H1 (cell line): ENCODE data around the gene PSAP. TPM values are rescaled to one million over a fixed set of nuclear protein-coding genes. Genes with fewer than 3 reads are reported as not detected.

Experiments
- CEBPB ChIP-seq: IDR thresholded peaks from 2 replicates; pipeline ENCODE4 v1.6.1; 2012; ENCODE audit warnings: low read depth, low read length
- CREB1 ChIP-seq: IDR thresholded peaks from 2 replicates; pipeline ENCODE4 v1.6.1; 2012; ENCODE audit warnings: inconsistent platforms
- polyA plus RNA-seq, 7 experiments: library from polyadenylated mRNA; depleted of rRNA in 3 of 7; stranded (reverse) in 5 of 7; unstranded in 2 of 7; fragments of >200 nt in 5 of 7; fragments of 200-250 nt in 2 of 7; gene quantifications; 1 replicate in 5 of 7; 2 replicates in 1 of 7; 4 replicates in 1 of 7; pipeline versions ENCODE4 v1.2.1 to v1.2.3, GENCODE V29; 2011 to 2013; ENCODE audit warnings: missing spikeins in 2 of 7, mixed read lengths in 2 of 7
- total RNA-seq: library from RNA; stranded (reverse); fragmentation: NEBNext Ultra II Directional; extraction: Animal tissue kit (Norgen Biotek cat#: 25700); gene quantifications from 2 replicates; pipeline ENCODE4 v1.2.1, GENCODE V29; 2021
- TF ChIP-seq, protein P1 (sequence below): IDR thresholded peaks from 2 replicates; pipeline ENCODE4 v1.6.1; 2011; ENCODE audit warnings: low read depth, mild to moderate bottlenecking, low read length; ENCODE audit not compliant: insufficient read depth
- TF ChIP-seq, protein P2 (sequence below): fragments of 300-600 bp; sonication (generic); IDR thresholded peaks from 2 replicates; pipeline ENCODE4 v1.7.1; 2012; ENCODE audit warnings: low read length, moderate library complexity, mild to moderate bottlenecking, inconsistent platforms; ENCODE audit not compliant: insufficient replicate concordance
- TF ChIP-seq, protein P3 (sequence below): IDR thresholded peaks from 2 replicates; pipeline ENCODE4 v1.6.1; 2012; ENCODE audit warnings: inconsistent platforms

Gene PSAP
- total and polyA plus RNA-seq, 2 of the 8 experiments (the other 6 are each of a cell fraction or from before 2014, with no cell fraction given), result 386 to 504 TPM

DNA sequence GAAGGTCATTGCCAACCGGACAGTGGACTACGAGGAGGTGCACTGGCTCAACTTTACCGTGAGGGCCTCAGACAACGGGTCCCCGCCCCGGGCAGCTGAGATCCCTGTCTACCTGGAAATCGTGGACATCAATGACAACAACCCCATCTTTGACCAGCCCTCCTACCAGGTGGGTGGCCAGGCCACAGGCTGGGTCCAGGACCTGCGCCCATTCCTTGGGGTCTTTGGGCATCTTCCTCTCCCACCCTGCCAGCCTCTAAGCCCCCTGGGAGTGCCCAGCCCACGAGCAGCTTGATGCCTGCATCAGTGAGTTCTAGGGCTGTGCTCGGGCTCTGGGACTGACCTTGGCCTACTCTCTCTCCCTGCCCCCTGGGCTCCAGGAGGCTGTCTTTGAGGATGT lies 51.9 kb downstream of the PSAP start (continued):
- TF ChIP-seq, protein P1, sequence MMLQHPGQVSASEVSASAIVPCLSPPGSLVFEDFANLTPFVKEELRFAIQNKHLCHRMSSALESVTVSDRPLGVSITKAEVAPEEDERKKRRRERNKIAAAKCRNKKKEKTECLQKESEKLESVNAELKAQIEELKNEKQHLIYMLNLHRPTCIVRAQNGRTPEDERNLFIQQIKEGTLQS, result no peak
- TF ChIP-seq, protein P2, sequence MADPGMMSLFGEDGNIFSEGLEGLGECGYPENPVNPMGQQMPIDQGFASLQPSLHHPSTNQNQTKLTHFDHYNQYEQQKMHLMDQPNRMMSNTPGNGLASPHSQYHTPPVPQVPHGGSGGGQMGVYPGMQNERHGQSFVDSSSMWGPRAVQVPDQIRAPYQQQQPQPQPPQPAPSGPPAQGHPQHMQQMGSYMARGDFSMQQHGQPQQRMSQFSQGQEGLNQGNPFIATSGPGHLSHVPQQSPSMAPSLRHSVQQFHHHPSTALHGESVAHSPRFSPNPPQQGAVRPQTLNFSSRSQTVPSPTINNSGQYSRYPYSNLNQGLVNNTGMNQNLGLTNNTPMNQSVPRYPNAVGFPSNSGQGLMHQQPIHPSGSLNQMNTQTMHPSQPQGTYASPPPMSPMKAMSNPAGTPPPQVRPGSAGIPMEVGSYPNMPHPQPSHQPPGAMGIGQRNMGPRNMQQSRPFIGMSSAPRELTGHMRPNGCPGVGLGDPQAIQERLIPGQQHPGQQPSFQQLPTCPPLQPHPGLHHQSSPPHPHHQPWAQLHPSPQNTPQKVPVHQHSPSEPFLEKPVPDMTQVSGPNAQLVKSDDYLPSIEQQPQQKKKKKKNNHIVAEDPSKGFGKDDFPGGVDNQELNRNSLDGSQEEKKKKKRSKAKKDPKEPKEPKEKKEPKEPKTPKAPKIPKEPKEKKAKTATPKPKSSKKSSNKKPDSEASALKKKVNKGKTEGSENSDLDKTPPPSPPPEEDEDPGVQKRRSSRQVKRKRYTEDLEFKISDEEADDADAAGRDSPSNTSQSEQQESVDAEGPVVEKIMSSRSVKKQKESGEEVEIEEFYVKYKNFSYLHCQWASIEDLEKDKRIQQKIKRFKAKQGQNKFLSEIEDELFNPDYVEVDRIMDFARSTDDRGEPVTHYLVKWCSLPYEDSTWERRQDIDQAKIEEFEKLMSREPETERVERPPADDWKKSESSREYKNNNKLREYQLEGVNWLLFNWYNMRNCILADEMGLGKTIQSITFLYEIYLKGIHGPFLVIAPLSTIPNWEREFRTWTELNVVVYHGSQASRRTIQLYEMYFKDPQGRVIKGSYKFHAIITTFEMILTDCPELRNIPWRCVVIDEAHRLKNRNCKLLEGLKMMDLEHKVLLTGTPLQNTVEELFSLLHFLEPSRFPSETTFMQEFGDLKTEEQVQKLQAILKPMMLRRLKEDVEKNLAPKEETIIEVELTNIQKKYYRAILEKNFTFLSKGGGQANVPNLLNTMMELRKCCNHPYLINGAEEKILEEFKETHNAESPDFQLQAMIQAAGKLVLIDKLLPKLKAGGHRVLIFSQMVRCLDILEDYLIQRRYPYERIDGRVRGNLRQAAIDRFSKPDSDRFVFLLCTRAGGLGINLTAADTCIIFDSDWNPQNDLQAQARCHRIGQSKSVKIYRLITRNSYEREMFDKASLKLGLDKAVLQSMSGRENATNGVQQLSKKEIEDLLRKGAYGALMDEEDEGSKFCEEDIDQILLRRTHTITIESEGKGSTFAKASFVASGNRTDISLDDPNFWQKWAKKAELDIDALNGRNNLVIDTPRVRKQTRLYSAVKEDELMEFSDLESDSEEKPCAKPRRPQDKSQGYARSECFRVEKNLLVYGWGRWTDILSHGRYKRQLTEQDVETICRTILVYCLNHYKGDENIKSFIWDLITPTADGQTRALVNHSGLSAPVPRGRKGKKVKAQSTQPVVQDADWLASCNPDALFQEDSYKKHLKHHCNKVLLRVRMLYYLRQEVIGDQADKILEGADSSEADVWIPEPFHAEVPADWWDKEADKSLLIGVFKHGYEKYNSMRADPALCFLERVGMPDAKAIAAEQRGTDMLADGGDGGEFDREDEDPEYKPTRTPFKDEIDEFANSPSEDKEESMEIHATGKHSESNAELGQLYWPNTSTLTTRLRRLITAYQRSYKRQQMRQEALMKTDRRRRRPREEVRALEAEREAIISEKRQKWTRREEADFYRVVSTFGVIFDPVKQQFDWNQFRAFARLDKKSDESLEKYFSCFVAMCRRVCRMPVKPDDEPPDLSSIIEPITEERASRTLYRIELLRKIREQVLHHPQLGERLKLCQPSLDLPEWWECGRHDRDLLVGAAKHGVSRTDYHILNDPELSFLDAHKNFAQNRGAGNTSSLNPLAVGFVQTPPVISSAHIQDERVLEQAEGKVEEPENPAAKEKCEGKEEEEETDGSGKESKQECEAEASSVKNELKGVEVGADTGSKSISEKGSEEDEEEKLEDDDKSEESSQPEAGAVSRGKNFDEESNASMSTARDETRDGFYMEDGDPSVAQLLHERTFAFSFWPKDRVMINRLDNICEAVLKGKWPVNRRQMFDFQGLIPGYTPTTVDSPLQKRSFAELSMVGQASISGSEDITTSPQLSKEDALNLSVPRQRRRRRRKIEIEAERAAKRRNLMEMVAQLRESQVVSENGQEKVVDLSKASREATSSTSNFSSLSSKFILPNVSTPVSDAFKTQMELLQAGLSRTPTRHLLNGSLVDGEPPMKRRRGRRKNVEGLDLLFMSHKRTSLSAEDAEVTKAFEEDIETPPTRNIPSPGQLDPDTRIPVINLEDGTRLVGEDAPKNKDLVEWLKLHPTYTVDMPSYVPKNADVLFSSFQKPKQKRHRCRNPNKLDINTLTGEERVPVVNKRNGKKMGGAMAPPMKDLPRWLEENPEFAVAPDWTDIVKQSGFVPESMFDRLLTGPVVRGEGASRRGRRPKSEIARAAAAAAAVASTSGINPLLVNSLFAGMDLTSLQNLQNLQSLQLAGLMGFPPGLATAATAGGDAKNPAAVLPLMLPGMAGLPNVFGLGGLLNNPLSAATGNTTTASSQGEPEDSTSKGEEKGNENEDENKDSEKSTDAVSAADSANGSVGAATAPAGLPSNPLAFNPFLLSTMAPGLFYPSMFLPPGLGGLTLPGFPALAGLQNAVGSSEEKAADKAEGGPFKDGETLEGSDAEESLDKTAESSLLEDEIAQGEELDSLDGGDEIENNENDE, result no peak
- TF ChIP-seq CREB1, result no peak
- TF ChIP-seq, protein P3, sequence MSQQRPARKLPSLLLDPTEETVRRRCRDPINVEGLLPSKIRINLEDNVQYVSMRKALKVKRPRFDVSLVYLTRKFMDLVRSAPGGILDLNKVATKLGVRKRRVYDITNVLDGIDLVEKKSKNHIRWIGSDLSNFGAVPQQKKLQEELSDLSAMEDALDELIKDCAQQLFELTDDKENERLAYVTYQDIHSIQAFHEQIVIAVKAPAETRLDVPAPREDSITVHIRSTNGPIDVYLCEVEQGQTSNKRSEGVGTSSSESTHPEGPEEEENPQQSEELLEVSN, result no peak
- no peak for TF ChIP-seq CEBPB
